Bronchial epithelial cell (primary cell): ENCODE results near the gene CCDC134. TPM values are rescaled to one million over a fixed set of nuclear protein-coding genes. Genes with fewer than 3 reads are reported as not detected.

Experiments
- DNase-seq: peaks from one replicate; pipeline ENCODE4 v3.0.0-alpha.2; 2010; ENCODE audit warnings: low read depth
- FAIRE-seq: peaks from 2 replicates; lab custom pipeline; 2011; peaks lifted over from hg19 to GRCh38; lab: Jason Lieb, UNC
- H3K27me3 ChIP-seq: 2 replicates; pipeline ENCODE4 v1.5.1; 2011; ENCODE audit warnings: low read length; ENCODE audit not compliant: control insufficient read depth, insufficient read depth
- H3K36me3 ChIP-seq: 2 replicates; pipeline ENCODE4 v1.5.1; 2011; ENCODE audit warnings: low read length; ENCODE audit not compliant: control insufficient read depth, insufficient read depth
- H3K4me3 ChIP-seq: 2 replicates; pipeline ENCODE4 v1.5.1; 2011; ENCODE audit warnings: mild to moderate bottlenecking, low read depth, low read length, control low read depth
- CTCF ChIP-seq: IDR thresholded peaks from 2 replicates; pipeline ENCODE4 v1.5.1; 2011; ENCODE audit warnings: mild to moderate bottlenecking, moderate library complexity, low read length, control low read depth, inconsistent platforms; ENCODE audit not compliant: insufficient read depth, severe bottlenecking
- total RNA-seq: library from RNA; depleted of rRNA; stranded (reverse); fragments of >200 nt; gene quantifications from 2 replicates; pipeline ENCODE4 v1.2.1, GENCODE V29; 2014

CCDC134 gene
- total RNA-seq, 1 donor from 2014 or later: 6.1 TPM

- DNase-seq: peak; percentile 87
These were observed 37.3 kb upstream of the CCDC134 start for GRCh38 chr22:41762980-41763779.

GRCh38 chr22:41766476-41766875 lies 34.0 kb upstream of the CCDC134 start:
- Histone ChIP-seq H3K36me3 (no peaks in the 10 kb centered on the region), H3K27me3 (no peaks in the 10 kb centered on the region), H3K4me3 (no peak overlapping the region)
- FAIRE-seq (no peak), DNase-seq (no peak)
- TF ChIP-seq CTCF: no peak

More at GRCh38 chr22:41762980-41763779, 37.3 kb upstream of the CCDC134 start:
- no peaks in the 10 kb centered on the region for H3K27me3 ChIP-seq
- no peaks in the 10 kb centered on the region for H3K36me3 ChIP-seq
- peak; percentile 77 for FAIRE-seq
- H3K4me3 ChIP-seq: no peak overlapping the region
- peak; percentile 76 for TF ChIP-seq CTCF

- FAIRE-seq: no peak
- TF ChIP-seq CTCF: no peak
These were observed 32.0 kb upstream of the CCDC134 start for GRCh38 chr22:41768430-41768829.

DNA sequence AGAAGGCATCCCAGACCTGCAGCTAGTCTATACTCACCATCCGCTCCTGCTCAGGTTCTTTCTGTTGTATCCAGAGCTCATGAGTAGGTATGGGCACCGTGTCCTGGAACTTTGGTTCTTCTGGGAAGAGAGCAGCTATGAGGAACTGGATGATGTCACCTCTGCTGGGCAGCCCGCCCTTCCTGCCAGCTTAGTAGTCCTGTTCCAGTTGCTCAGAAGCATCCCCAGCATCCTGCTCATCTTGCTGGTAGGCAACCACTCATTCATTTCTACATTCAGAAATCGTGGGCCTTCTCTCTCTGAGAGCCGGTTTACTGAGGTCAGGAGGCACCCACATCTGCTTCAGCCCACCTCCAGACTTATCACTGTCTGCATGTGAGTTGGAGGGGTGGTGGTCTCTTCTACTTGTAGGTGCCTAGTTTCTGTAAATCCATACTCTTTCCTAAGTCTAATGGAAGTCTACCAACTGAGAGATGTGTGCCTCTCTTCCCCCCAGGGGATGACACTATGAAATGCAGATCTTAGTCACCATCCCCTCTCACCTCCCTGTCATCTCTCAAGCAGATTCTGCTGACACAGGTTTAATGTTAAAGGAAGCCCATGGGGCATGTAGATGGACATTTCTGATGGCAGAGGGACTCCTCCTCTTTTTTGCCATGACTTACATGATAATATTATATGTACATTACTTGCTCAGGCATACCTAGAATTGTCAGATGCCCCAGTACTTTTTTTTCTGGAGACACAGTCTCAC lies 29.6 kb upstream of the CCDC134 start:
- H3K36me3 ChIP-seq: no peaks in the 10 kb centered on the region
- FAIRE-seq (no peak), DNase-seq (peak; percentile 80)
- H3K4me3 ChIP-seq: no peak overlapping the region
- H3K27me3 ChIP-seq: no peaks in the 10 kb centered on the region
- TF ChIP-seq CTCF: no peak

More at GRCh38 chr22:41768430-41768829, 32.0 kb upstream of the CCDC134 start:
- H3K4me3 ChIP-seq: no peak overlapping the region
- H3K27me3 ChIP-seq: no peaks in the 10 kb centered on the region
- DNase-seq: peak; percentile 88
- H3K36me3 ChIP-seq: no peaks in the 10 kb centered on the region

DNA sequence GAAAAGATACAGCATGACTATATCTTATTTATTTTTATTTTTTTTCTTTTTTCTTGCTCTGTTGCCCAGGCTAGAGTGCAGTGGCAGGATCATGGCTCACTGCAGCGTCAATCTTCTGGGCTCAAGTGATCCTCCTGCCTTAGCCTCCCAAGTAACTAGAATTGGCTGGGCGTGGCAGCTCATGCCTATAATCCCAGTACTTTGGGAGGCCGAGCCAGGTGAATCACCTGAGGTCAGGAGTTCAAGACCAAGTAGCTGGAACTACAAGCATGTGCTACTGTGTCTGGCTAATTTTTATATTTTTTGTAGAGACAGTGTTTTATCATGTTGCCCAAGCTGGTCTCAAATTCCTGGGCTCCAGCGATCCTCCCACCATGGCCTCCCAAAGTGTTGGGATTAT lies 28.3 kb upstream of the CCDC134 start:
- no peaks in the 10 kb centered on the region for H3K27me3 ChIP-seq
- peak; percentile 31 for DNase-seq
- no peak for TF ChIP-seq CTCF
- FAIRE-seq: no peak
- H3K36me3 ChIP-seq: no peaks in the 10 kb centered on the region
- H3K4me3 ChIP-seq: no peak overlapping the region
